ENCODE results near the gene HMOX1. TPM values are rescaled to one million over a fixed set of nuclear protein-coding genes. Genes with fewer than 3 reads are reported as not detected.

The HMOX1 gene
- total and polyA plus RNA-seq, 2 of the 8 experiments (the other 6 are each of a cell fraction or from before 2014, with no cell fraction given), result 25.0 to 41.6 TPM

DNA sequence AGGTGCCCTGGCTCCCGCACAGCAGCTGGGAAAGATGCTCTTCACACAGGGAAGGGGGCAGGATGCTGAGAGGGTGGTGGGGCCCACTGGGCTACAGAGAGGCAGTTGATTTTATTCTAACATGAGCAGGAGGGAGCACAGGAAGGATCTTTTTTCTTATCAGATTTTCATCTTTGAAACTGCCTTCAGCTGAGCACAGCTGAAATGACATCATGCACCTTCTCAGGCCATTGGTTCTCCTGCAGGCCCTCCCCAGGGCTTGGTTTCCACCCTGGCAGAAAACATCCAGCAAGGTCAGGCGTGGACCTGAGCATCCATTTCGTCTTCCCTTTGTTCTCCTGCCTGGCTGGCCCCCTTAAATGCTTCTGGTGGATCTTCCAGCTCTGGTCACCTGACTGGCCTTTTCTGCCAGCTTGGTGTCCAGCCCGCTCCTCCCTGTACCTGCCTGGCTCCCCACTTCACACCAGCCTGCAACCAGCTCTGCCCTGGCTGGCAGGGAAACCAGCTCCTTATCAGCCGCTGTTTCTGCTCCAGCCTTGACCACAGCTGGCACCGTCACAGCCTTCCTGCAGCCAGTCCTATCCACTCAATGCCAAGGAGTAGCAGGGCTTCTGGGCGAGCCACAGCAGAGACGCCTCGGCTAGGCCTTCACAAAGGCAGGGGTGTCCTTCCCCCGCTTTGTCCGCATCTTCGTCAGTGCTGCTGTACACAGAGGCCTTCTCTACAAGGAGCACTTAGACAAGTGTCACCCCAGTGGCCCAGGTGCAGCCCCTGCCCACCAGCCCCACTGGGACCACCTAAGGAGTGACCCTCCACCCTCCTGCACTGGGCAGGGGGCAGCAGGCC is 44.7 kb upstream of the HMOX1 start:
- Histone ChIP-seq H4K5ac (ENCODE audit: insufficient read length, low read depth, low read length) (no peak overlapping the region), H2BK20ac (ENCODE audit: low read length) (no peak overlapping the region), H3K27ac (ENCODE audit: low read depth, low read length) (no peak overlapping the region), H3K27me3 (replicated peaks in 1 of 4; ENCODE audit: control insufficient read depth in 3 of 4, extremely low read depth in 1 of 4, insufficient read depth in 3 of 4, low read length in 3 of 4) (no peaks in the 10 kb centered on the region), H2AFZ (ENCODE audit: low read length) (no peak overlapping the region), H3K79me1 (ENCODE audit: low read depth, low read length) (no peaks in the 10 kb centered on the region), H2BK15ac (ENCODE audit: low read length) (no peak overlapping the region), H4K20me1 (replicated peaks in 1 of 2; ENCODE audit: control insufficient read depth in 1 of 2, insufficient read depth in 2 of 2, low read length in 2 of 2) (peaks cover 0 to 2% of the 10 kb centered on the region in 2 experiments), H2BK120ac (replicated peaks; ENCODE audit: low read depth, low read length) (no peak overlapping the region), H3K9ac (replicated peaks in 1 of 4; ENCODE audit: extremely low read depth in 1 of 4, low read depth in 3 of 4, low read length in 3 of 4) (no peak overlapping the region), H3K36me3 (ENCODE audit: control insufficient read depth in 2 of 4, insufficient read depth in 4 of 4, low read length in 3 of 4) (peaks cover 0 to 6% (median 2%) of the 10 kb centered on the region in 4 experiments; a peak in 3 of 8 replicates), H2BK12ac (ENCODE audit: low read depth, low read length) (no peak overlapping the region), H3K4me3 (ENCODE audit: extremely low read depth in 1 of 4, insufficient read depth in 2 of 4, low read depth in 3 of 4, low read length in 4 of 4) (no peak overlapping the region), H2AK5ac (ENCODE audit: low read depth, low read length) (no peak overlapping the region), H3K18ac (ENCODE audit: extremely low read depth, low read length) (no peak overlapping the region), H3K23ac (ENCODE audit: insufficient read length) (no peak overlapping the region), H3K4ac (replicated peaks; ENCODE audit: insufficient read length, low read depth, low read length) (no peak overlapping the region), H3K79me2 (ENCODE audit: control insufficient read depth in 1 of 2, insufficient read depth in 2 of 2, low read length in 2 of 2) (no peaks in the 10 kb centered on the region), H3K9me3 (ENCODE audit: insufficient read depth in 2 of 2, low read depth in 1 of 2, low read length in 1 of 2) (no peaks in the 10 kb centered on the region), H3K14ac (ENCODE audit: insufficient read length) (no peak overlapping the region), H3K23me2 (ENCODE audit: low read depth, low read length) (no peaks in the 10 kb centered on the region), H3K4me1 (replicated peaks in 1 of 4; ENCODE audit: control insufficient read depth in 3 of 4, insufficient read depth in 4 of 4, low read length in 3 of 4) (no peaks in the 10 kb centered on the region; a peak in 3 of 7 replicates), H2BK5ac (ENCODE audit: low read depth, low read length) (no peak overlapping the region; the same call in 1 of the 2 replicates), H4K8ac (ENCODE audit: extremely low read depth, insufficient read depth, low read length) (no peak overlapping the region; the same call in 1 of the 2 replicates), H3K56ac (replicated peaks; ENCODE audit: insufficient read length, low read depth, low read length) (no peak overlapping the region), H4K91ac (replicated peaks; ENCODE audit: insufficient read length, low read length) (no peak overlapping the region), H3K4me2 (ENCODE audit: insufficient read depth in 1 of 2, low read depth in 2 of 2, low read length in 2 of 2) (no peak overlapping the region)
- DNase-seq (ENCODE audit: low read depth in 1 of 2, low spot score in 2 of 2) (no peak), FAIRE-seq (no peak)
- ChIA-PET CTCF (ENCODE audit: partially characterized antibody) (interaction anchor here (0.6 to 4.1 kb wide), 5 partner anchors 9 to 1307 kb away, joined by 3 to 20 read pairs (median 3); no protein-coding TSS in a partner anchor), POLR2A (ENCODE audit: partially characterized antibody) (no interaction called here)
- 91% methylated on average over 12 of the region's 12 CpGs; no CpG with 5 or more reads in 1 of the 2 experiments for WGBS, 2 experiments (ENCODE audit: extremely low coverage in 1 of 2, insufficient coverage in 1 of 2, insufficient read length in 1 of 2, insufficient replicate concordance in 2 of 2, low coverage in 1 of 2, low lambda C conversion rate in 2 of 2, missing lambda C conversion rate in 1 of 2)
- TF ChIP-seq RNF2 (IDR thresholded peaks at IDR 0.05; ENCODE audit: borderline replicate concordance, low read depth, low read length, missing control alignments, poor library complexity, severe bottlenecking), result no peak
- TF ChIP-seq SIX5 (IDR thresholded peaks at IDR 0.05; ENCODE audit: low read depth, low read length), result no peak
- no peak for TF ChIP-seq HDAC6 (IDR thresholded peaks at IDR 0.05; ENCODE audit: low read depth, low read length)
- no peak for TF ChIP-seq POLR2A (IDR thresholded peaks at IDR 0.05; ENCODE audit: control extremely low read depth in 1 of 2, low read depth in 2 of 2, low read length in 2 of 2)
- TF ChIP-seq GABPA (IDR thresholded peaks at IDR 0.05; ENCODE audit: borderline replicate concordance, insufficient read depth, low read length), result no peak
- TF ChIP-seq KDM4A (IDR thresholded peaks at IDR 0.05; ENCODE audit: low read depth, low read length, severe bottlenecking), result no peak
- no peak for TF ChIP-seq JUND (IDR thresholded peaks at IDR 0.05; ENCODE audit: low read length)
- no peak for TF ChIP-seq MAFK (IDR thresholded peaks at IDR 0.05; ENCODE audit: low read depth, low read length)
- no peak for TF ChIP-seq SP1 (IDR thresholded peaks at IDR 0.05; ENCODE audit: low read depth, low read length)
- no peak for TF ChIP-seq SIN3A (conservative IDR thresholded peaks at IDR 0.05 in 1 of 2, IDR thresholded peaks at IDR 0.05 in 1 of 2; ENCODE audit: low read depth in 1 of 2, low read length in 2 of 2)
- no peak for TF ChIP-seq RXRA (IDR thresholded peaks at IDR 0.05; ENCODE audit: insufficient read depth, low read depth, low read length)
